T-helper 2 cell treated with Interferon-gamma antibody and Interleukin-4, amounts not matched to agents 100 ng/mL and 5 ng/mL, for 36 hours (primary cell): Measurements from ENCODE around the gene P3H4. TPM values are rescaled to one million over a fixed set of nuclear protein-coding genes. Genes with fewer than 3 reads are reported as not detected.
"Not testable (repeated sequence)": the region's sequence is repeated elsewhere in the genome, so short reads cannot be mapped to it uniquely, and the experiment has no call there.

ENCODE experiments used
- intact Hi-C: fragments of 100-400 bp; cut with micrococcal nuclease; formaldehyde crosslinking; loops from one replicate; pipeline ENCODE4 v1.15.1; 2023
- total RNA-seq: library from RNA; stranded (reverse); gene quantifications from 2 replicates; pipeline ENCODE4 v1.2.3, GENCODE V29; 2022

P3H4 gene
- total RNA-seq: 3.8 and 6.1 TPM in 2 replicates

- intact Hi-C loops: loop anchor here (1.0 to 5.0 kb wide), 3 partner anchors 53 to 121 kb away; partner anchors contain the start of genes KLHL11 and ODAD4
These were observed at the start of gene P3H4 for GRCh38 chr17:41811549-41812380. Gene P3H4 (minus strand): TSS chr17:41811949. CDS start chr17:41811915, 34 bp downstream.

- intact Hi-C loops: no loop called here
These were observed 48.6 kb upstream of the P3H4 start for GRCh38 chr17:41860254-41860931.

GRCh38 chr17:41851382-41851781 is 39.6 kb upstream of the P3H4 start:
- intact Hi-C loops: not testable (repeated sequence)

- intact Hi-C loops: no loop called here
These were observed 37.7 kb upstream of the P3H4 start for GRCh38 chr17:41849251-41849990.

GRCh38 chr17:41848788-41849187 is 37.0 kb upstream of the P3H4 start:
- intact Hi-C loops: no loop called here

- intact Hi-C loops: no loop called here
These were observed 33.2 kb upstream of the P3H4 start for GRCh38 chr17:41844971-41845370.

- intact Hi-C loops: not testable (repeated sequence)
These were observed 29.0 kb upstream of the P3H4 start for GRCh38 chr17:41840781-41841180.

GRCh38 chr17:41839448-41839847 is 27.7 kb upstream of the P3H4 start:
- intact Hi-C loops: not testable (repeated sequence)

GRCh38 chr17:41837761-41838538 is 26.2 kb upstream of the P3H4 start, which contains the start of gene KLHL10:
Gene KLHL10 (plus strand): TSS chr17:41837825. CDS start chr17:41837933, 108 bp downstream.
- intact Hi-C loops: no loop called here

GRCh38 chr17:41836550-41837196 is 24.9 kb upstream of the P3H4 start:
- intact Hi-C loops: no loop called here

- intact Hi-C loops: no loop called here
These were observed 24.2 kb upstream of the P3H4 start, which contains the start of gene NT5C3B for GRCh38 chr17:41835800-41836549. Gene NT5C3B (minus strand): TSS chr17:41836232. CDS start chr17:41836193, 39 bp downstream.

- intact Hi-C loops: no loop called here
These were observed 23.6 kb upstream of the P3H4 start for GRCh38 chr17:41835214-41835799.

GRCh38 chr17:41829961-41830360 is 18.2 kb upstream of the P3H4 start:
- intact Hi-C loops: not testable (repeated sequence)

- intact Hi-C loops: no loop called here
These were observed 13.6 kb upstream of the P3H4 start for GRCh38 chr17:41825175-41825845.

GRCh38 chr17:41824086-41824485 is 12.3 kb upstream of the P3H4 start:
- intact Hi-C loops: no loop called here

- intact Hi-C loops: no loop called here
These were observed 11.8 kb upstream of the P3H4 start for GRCh38 chr17:41823580-41823979.

- intact Hi-C loops: no loop called here
These were observed 11.4 kb upstream of the P3H4 start for GRCh38 chr17:41823141-41823524.
